Measurements from ENCODE around the gene DEPDC7.
"Not testable (repeated sequence)": the region's sequence is repeated elsewhere in the genome, so short reads cannot be mapped to it uniquely, and the experiment has no call there.

DEPDC7 gene

DNA sequence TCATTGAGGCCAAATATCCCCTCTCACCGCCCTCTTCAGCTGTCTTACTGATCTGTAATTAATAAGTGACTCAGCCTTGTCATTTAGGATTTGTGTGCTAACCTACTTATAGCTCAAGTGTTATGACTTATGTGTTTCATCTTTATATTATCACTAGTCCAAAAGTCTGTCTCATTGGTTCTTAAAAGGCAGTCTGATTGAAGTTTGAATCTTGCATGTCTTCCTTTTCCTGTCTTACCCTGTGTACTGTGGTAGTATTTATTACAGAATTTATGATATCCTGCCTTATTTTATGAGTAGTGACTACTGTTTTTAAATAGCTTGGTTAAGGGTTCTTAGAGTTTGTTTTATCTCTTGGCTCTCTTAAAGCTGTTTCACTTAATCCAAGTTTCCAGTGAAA lies 6.3 kb downstream of the DEPDC7 start:
- in situ Hi-C loops (cut with HindIII; ENCODE audit: low sequenced_read_pairs) = no loop called here

DNA sequence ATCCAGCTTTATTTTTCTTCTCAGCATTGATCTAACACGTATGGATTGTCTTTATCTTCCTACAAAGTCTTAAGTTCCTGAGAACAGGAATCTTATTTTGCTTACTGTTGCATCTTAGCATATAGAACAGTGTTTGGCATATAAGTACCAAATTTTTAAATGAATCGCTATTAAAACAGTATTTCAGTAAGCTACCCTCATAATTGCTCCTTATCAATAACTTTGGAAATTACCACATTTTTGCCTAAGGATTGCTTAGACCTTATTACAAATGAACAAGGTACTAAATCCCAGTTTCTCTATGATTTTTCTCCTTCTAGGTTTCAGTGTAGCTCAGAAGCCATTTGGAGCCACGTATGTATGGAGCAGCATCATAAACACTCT lies 9.7 kb downstream of the DEPDC7 start:
- in situ Hi-C loops (cut with HindIII; ENCODE audit: low sequenced_read_pairs) = no loop called here

DNA sequence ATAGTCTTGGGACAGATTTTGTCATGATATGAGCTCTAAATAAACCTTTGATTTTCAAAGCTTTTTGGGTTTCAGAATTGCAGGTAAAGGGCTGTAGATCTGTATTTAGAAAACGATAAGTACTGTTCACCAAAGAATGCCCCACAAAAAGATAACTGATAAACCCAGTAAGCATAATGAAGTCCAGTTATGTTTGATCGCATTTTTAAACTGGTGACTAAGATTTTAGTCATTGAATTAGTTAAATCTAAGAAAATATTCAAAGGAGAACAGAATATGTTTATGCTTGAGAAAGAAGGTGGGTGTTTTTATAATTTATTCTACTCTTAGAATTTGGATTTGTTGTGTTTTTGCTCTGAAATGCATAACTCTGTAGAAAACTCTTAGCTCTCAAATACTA lies 11.6 kb downstream of the DEPDC7 start:
- in situ Hi-C loops (cut with HindIII; ENCODE audit: low sequenced_read_pairs) = no loop called here

DNA sequence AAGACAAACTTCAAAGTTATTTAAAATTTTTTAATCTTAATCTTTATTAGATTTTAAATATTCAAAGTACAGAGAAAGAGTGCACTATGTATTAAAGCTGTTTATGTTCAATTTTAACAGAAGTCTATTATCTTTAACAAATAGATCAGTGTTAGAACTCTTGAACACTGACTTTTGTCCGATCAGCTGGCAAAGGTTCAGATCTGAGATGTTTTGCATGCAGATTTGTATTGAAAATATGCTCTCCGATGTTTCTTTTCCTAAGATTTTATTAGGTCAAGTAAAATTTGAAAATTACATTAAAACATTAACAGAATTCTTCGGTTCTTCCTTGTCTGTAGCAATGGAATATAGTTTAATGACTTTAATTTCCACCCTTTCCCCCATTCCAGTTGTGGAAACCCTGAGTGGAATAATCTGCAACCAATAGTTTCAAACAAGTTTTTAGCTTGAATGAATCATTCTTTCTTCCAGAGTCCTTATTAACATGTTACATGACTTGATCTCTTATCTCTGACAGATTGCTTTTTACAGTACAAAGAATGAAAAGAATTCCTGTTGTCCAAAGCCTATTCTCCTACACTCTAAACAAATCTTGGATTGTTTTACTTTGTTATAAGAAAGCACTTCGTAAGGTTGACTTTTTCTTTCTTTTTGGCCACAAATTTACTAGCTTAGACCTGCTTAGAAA lies 12.3 kb downstream of the DEPDC7 start:
- in situ Hi-C loops (cut with HindIII; ENCODE audit: low sequenced_read_pairs) = no loop called here

DNA sequence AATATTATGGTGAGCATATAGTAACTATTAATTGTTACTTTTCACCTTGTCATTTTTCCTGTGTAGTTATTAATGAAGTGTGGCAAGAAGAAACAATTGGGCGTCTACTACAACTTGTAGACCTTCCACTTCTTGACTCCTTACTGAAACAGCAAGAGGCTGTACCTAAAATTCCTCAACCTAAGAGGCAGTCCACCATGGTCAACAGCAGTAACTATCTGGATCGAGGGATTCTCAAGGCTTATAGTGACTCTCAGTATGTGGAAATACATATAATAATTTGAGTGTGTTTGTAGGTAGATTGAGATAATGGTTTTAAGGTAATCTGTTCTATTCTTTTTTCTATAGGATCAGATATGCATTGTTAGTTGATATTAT lies 12.8 kb downstream of the DEPDC7 start:
- in situ Hi-C loops (cut with HindIII; ENCODE audit: low sequenced_read_pairs) = no loop called here

DNA sequence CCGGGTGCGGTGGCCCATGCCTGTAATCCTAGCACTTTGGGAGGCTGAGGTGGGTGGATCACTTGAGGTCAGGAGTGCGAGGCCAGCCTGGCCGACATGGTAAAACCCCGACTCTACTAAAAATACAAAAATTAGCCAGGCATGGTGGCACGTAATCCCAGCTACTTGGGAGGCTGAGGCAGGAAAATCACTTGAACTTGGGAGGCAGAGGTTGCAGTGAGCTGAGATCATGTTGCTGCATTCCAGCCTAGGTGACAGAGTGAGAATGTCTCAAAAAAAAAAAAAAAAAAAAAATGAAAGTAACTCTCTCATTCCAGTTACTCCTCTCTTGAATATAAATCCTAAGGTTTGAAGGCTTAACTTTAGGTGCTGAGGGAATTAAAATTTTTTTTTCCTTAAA lies 13.5 kb downstream of the DEPDC7 start:
- in situ Hi-C loops (cut with HindIII; ENCODE audit: low sequenced_read_pairs) = not testable (repeated sequence)

DNA sequence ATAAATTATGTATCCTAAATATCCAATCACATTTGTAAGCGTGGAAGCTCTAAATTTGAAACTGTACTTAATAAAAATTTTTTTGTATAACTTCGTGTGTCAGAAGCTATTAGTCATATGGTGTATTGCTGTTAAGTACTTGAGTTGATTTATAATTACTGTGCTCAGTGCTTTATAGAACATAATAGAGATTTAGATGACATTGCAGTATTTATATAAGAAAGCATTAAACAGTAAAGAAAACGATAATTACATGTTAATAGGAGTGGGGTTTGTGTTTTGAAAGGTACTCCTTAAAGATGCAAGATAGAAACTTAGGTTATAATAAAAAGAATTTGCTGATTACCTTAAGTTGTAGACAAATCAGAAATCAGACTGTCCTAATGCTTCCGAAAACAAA lies 17.8 kb downstream of the DEPDC7 start:
- in situ Hi-C loops (cut with HindIII; ENCODE audit: low sequenced_read_pairs) = no loop called here

DNA sequence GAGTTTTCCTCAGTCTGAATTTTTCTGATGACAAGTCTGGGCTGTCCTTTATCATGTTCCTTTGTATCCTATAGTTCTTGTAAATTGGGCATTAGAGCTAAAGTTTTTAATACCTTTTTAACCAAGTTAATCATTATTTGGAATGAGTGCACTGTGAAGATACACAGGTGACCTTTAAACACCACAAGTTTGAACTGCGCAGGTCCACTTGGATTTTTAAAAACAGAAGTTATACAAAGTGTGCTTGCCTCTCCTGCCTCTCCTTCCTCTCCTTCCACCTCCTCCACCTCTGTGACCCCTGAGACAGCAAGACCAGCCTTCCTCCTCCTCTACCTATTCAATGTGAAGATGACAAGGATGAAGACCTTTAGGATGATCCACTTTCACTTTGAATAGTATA lies 19.3 kb downstream of the DEPDC7 start:
- in situ Hi-C loops (cut with HindIII; ENCODE audit: low sequenced_read_pairs) = no loop called here

DNA sequence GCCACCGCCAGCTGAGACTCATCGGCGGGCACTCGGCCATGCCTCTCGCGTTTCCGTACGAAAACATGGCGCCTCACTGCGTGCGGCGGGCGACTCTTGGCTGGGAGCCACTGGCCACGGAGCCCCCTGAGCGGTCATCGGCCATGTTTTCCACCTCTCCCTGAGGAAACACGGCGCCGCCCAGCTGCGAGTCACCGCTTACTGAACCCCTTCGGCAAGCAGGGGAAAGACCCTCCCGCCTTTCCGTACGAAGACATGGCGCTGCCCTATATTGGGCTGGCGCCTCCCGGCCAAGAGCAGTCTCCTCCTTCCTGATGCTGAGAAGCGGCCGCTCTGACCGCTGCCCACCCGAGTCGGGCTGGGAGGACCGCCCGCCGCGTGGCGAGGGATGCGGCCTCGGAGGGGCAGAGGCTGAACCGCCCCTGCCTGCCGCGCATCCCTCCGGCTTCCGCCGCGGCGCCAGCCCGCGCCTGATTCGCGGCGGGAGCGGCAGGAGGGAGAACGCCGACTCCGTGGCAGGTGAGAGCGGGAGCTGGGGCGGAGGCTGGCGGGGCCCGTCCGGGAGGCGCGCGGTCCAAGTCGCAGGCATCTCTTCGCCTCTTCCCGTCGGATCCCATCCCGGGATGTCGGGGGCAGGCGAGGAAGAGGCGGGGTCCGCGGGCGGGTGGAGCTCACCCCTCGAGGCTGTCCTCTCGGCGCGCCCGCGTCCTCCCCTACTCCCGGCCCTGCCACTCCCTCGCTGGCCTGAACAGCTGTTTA lies 23.8 kb downstream of the DEPDC7 start, which contains the start of gene TCP11L1:
Gene TCP11L1 (plus strand): TSS at position 299 of the 759 bp plus-strand sequence. CDS start 4,202 bp downstream, outside the sequence.
- in situ Hi-C loops (cut with HindIII; ENCODE audit: low sequenced_read_pairs) = no loop called here

DNA sequence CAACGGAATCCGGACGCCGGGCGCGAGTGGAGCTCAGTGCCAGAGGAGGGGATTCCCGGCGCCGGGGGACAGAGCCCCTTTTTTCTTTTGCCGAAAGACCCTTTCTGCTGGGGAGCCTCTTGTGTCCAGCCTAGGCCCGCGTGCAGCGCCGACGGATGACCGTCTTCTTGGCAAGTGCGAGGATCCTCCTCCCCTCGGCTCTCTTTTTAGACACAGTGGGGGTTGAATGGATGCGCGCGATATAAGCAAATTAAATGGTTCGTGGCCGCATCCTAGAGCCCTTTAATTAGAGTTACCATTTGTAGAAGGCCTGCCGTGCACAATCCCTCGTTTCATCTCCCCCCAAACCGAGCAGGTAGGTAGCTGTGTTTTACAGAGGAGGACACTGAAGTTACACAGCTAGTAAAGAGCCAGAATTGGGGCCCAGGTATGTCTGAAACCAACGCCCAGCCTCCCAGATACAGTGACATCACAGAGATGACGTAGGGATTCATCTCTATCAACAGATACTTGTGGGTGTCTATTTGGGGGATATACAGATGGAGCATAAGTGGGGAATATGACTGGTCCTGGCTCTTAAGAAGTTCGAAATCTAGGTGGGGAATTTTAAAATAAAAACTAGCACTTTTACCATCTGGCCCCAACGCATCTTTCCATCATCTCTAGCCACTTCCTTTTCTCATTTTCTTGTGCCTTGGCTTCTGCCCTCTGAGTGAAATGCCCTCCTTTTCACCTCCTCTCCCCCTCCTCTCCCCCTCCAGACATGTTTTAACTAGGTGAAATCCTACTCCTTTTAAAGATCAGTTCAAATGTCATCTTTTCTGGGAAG lies 24.6 kb downstream of the DEPDC7 start:
- in situ Hi-C loops (cut with HindIII; ENCODE audit: low sequenced_read_pairs) = no loop called here

DNA sequence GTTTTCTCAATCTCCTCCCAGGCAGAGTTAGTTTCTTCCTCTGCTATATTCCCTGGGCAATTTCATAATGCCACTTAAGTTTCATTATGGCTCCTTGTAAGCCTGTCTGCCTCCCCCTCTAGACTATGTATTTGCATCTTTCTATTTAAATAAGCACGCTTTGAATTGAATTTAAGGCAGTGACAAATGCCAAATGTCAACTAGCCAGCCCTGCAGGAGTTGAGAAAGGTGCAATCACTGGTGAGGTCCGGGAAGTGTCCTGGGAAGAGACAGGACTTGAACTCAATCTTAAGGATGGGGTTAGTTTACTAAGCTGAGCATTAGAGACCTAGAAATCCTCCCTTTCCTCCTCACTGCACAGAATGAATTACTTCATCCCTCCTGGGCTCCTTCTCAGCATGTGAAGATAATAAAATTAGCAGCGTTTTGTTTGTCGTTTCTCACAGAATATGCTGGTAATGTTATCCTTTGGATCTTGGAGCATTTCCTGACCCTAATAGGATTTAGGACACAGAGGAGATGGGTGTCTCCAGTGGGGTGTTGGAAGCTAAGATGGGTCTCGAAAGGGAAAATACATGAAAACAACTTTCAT lies 25.3 kb downstream of the DEPDC7 start:
- in situ Hi-C loops (cut with HindIII; ENCODE audit: low sequenced_read_pairs) = no loop called here

DNA sequence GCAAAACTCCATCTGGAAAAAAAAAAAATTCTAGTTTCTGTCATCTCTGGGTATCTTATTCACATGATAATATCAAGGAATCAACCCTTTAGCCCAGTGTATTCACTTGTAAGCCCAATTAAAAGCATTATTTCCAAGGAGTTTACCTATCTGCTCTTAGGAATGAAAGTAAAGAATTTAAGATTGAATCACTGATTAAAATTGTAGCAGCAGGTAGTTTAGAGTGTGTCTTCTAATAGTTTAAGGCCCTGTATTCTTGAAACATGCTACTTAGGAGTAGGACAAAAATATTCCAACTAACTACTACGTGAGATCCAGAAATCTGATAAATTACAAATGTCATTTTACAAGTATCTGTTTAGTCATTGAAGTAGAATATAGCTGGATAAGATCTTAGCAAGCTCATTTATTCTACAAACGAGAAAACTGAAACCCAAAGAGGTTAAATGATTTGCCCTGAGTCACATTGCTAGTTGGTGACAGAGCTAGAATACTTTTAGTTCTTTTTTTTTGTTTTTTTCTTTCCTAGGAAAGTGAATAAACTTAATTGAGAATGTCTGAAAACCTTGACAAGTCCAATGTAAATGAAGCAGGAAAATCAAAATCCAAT lies 27.6 kb downstream of the DEPDC7 start:
- in situ Hi-C loops (cut with HindIII; ENCODE audit: low sequenced_read_pairs) = no loop called here

DNA sequence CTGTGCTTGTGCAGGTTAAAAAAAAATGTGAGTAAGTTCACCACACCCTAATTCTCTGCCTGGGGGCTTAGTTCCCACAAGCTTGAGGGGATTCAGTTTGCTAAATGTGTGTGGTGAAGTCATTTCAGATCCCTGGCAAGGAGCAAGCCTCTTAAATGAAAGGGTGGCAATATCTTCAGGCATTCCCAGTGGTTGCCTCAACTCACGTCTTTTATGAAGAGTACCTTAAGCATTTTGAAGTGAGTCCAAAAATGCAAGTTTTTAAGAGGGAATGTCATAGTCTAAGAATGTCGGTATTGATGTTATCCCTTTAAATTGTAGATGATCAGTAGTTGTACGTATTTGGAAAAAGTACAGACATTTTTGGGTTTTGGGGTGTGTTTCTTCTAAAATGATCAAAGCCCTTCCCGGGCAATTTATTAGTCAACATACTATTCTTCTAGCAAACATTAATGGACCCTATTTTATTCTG lies 28.6 kb downstream of the DEPDC7 start:
- in situ Hi-C loops (cut with HindIII; ENCODE audit: low sequenced_read_pairs) = no loop called here

DNA sequence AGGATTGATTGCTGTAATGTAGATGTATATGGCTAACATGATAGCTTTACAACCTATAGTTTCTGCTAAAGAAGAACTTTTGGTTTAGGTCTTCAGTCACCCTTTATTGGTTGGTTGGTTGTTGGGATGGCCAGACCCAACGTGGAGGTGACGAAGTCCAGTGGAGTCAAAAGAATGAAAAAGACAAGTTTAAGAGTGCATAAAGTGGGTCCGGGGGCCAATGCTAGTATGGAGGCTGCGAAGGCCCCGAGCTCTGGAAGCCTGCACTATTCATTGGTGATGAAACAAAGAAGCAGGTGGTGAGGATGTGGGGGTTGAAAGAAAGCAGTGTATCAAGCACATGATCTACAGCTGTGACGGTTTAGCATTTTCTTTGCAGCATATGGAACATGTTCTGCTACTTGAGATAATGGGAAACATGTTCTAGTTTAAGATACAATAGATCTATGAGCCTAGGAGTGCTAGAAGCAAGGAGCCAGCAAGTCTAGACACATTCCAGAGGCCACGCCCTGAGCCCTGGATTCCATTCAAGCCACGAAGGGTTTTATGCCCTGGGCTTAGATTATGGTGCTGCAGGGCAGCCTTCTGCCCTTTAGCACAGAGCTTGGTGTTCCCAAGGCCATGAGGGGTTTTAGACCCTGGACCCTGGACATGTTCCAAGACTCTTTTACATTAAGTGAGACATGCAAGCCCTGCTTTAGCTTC lies 30.0 kb downstream of the DEPDC7 start:
- in situ Hi-C loops (cut with HindIII; ENCODE audit: low sequenced_read_pairs) = no loop called here

DNA sequence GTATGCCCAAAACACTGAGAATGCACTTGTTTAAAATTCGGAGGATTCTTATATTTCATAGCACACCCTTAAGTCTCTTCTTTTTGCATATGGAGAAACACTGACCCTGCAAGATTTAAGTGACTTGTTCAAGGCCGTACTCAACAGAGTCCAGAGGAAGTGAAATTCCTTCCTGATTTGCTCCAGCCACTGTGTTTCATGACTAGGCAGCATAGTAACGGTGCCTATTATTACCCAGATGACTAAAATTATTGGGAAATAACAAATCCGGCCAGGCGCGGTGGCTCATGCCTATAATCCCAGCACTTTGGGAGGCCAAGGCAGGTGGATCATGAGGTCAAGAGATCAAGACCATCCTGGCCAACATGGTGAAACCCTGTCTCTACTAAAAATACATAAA lies 33.0 kb downstream of the DEPDC7 start:
- in situ Hi-C loops (cut with HindIII; ENCODE audit: low sequenced_read_pairs) = not testable (repeated sequence)

DNA sequence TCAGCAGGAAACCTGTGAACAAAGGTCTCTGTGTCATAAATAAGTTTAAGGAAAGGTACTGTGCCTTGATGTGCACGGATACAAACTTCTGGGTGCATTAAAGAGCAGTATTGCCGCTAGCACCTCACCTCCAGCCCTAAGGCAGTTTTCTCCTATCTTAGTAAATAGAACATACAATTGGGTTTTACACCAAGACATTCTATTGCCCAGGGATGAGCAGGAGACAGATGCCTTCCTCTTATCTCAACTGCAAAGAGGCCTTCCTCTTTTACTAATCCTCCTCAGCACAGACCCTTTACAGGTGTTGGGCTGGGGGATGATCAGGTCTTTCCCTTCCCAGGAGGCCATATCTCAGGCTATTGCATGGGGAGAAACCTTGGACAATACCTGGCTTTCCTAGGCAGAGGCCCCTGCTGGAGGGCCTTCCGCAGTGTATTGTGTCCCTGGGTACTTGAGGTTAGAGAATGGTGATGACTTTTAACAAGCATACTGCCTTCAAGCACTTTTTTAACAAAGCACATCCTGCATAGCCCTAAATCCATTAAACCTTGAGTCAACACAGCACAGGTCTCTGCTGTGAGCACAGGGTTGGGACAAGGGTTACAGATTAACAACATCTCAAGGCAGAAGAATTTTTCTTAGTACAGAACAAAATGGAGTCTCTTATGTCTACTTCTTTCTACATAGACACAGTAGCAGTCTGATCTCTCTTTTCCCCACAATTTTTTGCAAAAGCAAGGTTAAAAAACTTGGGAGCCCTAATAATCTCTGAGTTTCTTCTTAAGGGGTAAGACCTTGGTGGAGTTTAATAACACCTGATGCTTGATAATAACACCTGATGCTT lies 34.1 kb downstream of the DEPDC7 start:
- in situ Hi-C loops (cut with HindIII; ENCODE audit: low sequenced_read_pairs) = not testable (repeated sequence)

DNA sequence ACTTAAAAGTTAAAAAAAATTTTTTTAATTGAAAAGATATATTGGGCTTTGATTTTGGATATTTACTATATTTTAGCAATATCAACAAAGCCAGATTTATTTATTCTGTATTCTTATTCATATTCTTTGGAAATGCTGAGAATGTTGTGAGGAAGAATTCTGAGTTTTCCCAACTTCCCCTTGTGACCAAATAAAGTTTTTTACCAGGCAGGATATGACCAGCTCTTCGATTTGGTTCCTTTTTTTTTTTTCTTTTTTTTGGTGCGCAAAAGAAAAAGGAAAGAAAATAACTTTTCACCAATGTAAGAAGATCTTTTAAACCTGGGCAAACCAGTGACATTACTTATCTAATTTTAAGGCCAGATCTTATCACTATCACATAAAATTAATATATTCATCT lies 36.6 kb downstream of the DEPDC7 start:
- in situ Hi-C loops (cut with HindIII; ENCODE audit: low sequenced_read_pairs) = no loop called here

DNA sequence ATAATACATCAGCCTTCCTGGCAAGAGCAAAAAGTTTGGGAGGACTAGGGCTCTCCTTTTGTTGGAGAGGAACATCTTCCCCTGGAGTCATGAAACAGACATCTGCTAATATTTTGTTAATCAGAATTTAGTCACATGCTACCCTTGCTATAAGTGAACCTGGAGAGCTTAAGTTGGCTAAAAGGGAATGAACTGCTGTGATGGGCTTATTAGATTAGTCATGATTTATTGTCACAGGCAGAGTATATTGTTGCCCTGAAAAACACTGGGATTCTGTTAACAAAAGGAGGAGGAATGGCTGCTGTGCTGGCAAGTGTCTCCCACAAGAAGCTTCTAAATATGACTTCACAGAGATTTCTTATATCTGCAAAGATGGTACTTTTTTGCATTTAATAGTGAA lies 39.7 kb downstream of the DEPDC7 start:
- in situ Hi-C loops (cut with HindIII; ENCODE audit: low sequenced_read_pairs) = no loop called here

DNA sequence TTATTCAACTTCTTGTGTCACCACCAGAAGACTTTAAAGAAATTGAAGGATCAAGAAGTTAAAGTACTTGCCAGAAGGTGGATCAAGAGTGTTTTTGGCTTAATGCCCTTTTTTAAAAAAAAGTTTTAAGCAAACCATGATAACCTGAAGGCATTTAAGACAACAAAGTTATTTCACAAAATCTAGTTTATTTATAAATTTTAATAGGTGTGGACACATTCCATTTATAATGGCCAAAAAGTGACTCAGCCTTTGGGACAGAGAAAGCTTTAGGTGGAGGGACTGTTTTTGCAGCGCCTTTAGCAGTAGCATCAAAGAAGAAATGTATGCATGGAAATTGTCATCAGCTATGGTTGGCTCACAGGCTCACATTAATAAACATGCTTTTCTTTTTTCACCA lies 41.6 kb downstream of the DEPDC7 start:
- in situ Hi-C loops (cut with HindIII; ENCODE audit: low sequenced_read_pairs) = no loop called here

Data from DLD1 (cell line).